Hematopoietic multipotent progenitor cell treated with erythropoietin and hydrocortisone succinate and interleukin-3 and kit ligand, for 6 days (in vitro differentiated cells): ENCODE results near the gene MAP3K4.
"Not testable (repeated sequence)": the region's sequence is repeated elsewhere in the genome, so short reads cannot be mapped to it uniquely, and the experiment has no call there.

Experiments
- DNase-seq: peaks from one replicate; pipeline ENCODE4 v3.0.0-alpha.2; 2015

Gene MAP3K4

DNA sequence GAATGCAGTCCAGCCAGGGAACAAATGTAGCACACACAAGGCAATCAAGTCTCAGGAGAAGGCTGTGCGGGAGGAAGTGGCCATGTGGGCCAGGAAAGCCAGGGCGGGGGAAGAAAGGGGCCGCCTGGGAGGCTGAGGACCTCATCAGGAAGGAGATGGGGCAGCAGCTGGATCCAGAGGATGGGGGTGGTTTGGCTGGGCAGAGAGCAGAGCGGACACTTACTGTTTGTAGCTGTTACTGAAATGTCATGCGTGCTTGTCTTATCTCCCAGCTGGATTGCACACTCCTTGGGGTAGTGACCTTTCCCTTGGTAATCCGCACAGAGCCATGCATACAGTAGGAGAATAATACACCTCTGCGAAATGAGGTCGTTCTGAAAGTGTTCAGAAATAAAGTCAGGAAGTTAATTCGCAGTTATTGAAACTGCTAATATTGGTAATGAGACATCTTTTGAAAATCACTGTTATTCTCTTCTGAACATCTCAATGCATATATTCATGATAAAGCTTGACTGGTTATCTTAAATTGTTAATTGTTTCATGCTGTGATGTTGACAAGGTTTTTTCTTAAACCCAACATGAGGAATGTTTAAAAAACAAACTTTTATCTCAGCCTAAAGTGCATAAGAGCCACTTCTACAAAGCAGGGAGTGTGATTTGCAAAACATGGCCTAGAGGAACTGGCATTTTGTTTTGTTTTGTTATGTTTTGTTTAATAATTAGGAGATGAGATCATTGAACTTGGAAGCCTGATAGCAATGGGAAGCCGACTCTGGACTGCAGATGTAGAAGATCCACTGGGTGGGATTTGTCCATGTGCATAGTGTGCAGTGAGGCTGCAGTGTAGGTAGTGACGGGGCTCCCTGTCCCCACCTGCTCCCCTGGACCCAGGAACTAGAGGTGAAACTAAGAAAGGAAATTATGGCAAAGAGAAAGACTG lies 18.0 kb upstream of the MAP3K4 start:
- DNase-seq, result no peak

DNA sequence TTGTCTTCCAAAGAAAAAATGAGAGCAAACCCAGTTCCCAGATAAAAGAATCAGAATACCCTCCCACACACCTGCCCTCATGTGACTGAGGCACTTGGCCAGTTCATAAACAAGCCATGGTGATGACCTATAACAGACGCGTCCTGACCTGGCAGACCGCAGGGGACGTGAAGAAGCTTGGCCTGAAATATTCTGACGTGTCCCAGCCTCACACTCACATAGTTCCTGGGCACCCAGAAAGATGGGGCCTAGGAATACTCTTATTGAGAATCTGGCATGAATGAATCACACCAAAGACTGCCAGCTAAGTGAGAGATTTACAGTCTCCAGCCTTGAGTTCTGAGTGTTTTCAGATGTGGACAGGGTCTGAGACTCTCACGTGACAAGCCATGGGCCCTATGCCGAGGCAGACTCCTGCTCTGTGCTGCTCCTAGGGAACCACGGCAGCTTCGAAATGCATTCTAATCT lies 17.2 kb upstream of the MAP3K4 start:
- DNase-seq, result no peak

DNA sequence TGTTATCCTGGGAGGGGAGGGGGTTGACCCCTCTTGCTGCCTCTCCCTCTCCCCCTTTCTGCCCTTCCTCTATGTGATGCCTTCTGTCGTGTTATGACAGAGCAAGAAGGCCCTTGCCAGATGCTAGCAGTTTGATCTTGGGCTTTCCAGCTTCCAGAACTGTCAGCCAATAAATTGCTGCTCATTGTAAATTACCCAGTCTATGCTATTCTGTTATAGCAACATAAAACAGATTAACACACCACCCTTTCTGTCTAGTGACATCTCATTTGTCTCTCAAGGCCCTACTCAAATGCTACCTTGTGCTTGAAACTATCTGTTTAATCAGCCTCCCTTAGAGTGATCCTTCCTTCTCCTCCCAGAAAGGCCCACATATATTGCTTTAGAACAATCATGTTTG lies 16.4 kb upstream of the MAP3K4 start:
- no peak for DNase-seq

DNA sequence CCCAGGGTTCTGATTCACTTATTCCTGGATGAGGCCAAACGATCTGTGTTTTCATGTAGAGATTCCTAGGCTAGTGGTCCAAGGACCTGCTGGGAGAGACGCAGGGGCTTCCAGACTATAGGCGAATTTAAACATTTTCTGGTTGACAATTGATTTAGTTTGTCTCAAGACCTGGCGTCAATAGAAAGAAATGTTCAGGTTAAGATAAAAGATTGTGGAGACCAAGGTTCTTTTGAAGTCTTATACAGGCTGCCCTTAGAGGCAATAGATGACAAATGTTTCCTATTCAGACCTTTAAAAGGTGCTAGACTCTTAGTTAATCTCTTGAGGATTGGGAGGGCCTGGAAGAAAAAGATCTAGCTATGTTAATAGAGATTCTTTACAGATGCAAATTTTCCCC lies 15.6 kb upstream of the MAP3K4 start:
- not testable (repeated sequence) for DNase-seq

DNA sequence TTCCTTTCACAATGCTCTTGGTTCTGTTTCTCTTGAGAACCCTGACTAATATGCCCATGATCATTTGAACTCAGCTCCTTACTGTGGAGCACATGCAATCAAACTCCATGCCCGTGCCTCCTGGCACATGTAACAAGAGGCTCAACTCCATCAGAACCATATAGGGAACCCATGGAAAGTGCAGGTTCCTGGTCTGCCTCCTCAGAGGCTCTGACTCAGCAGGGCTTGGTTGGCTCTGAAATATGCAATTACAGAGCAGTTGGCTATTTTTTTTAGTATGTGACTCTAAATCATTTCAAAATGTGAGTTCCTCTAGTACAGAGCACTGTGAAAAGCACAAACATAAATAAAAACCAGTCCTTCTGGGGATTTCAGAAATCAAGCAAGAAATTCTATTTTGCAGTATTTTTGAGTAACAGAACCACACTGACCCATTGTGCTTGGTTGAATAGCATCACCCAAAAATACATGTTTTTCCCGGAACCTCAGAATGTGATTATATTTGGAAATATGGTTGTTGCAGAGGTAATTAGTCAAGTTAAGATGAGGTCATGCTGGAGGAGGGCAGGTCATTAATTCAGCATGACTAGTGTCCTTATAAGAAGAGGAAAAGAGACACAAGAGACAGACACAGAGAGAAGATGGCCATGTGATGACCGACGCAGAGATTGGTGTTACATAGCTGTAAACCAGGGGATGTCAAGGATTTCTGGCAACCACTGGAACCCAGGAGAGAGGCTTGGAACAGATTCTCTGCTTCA lies 13.2 kb upstream of the MAP3K4 start:
- no peak for DNase-seq

DNA sequence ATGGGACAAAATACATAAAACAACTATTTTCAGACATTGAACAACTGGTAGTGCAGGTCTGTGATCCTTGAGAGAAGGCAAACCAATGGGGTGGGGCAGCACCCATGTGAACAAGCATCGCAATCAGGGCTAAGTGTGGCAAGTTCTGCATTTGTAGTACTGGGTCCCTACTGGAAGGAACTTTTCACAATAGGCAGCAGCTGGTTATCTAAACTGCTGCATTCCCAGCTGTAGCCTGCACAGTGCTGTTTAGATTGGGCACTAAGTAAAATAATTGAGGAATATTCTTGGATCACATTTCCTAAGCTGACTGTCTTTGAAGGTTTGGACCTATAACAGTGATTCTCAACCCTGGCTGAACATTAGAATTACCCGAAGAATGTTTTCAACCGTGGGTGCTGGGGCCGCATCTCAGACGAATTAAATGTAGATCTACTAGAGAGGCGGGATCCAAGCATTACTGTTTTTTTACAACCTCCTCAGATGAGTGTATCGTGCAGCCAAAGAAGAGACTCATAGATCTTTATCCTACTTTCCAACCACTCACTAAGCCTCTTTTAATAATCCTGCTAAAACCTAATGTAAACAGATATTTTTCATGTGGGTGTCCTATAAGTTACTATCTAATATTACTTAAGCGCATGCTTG lies 12.4 kb upstream of the MAP3K4 start:
- no peak for DNase-seq

DNA sequence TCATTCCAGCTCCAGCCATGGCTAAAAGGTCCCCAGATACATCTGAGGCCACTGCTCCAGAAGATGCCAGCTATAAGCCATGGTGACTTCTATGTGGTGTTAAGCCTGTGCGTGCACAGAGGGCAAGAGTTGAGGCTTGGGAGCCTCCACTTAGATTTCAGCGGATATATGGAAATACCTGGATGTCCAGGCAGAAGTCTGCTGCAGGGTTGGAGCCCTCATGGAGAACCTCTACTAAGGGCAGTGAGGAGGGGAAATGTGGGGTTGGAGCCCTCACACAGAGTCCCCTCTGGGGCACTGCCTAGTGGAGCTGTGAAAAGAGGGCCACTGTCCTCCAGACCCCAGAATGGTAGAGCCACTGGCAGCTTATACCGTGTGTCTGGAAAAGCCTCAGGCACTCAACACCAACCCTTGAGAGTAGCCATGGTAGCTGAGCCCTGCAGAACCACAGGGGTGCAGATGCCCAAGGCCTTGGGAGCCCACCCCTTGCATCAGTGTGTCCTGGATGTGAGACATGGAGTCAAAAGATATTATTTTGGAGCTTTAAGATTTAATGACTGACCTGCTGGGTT lies 8.1 kb upstream of the MAP3K4 start:
- not testable (repeated sequence) for DNase-seq

DNA sequence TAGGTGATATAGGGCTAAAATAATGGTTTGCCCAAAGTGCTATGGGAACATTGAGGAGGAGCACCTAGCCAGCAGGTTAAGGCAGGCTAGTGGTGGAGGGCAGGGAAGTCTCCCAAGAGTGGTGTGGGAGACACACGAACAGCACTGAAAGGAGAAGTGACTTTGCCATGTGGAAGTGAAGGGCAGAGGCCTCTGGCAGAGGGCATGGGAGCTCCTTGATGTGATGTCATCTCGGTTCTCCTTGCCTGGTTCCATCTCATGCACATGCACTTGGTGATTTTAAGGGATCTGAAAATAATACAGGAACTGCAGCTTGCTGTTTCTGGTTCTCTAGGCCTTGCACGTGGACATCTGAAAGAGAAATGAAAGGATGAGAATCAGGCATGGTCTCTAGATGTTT lies 4.7 kb upstream of the MAP3K4 start:
- DNase-seq, result no peak

DNA sequence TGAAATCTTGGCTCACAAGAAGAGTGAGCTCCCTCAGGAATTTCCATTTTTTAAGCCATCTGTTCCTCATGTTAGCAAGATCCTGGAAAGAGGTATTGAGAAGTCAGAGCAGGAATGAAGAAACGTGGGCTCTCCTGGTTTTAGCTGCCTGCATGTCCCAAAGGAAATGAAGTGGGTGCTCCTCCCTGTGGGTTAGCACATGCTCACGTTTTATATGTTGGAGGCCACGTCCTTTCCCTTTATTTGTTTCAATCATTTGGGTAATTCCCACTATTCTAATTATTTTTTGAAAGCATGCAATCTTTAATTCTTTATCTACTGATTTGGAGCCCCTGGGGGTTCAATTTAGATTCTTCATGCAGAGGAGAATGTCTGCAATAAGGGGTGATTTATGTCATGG lies 4.3 kb upstream of the MAP3K4 start:
- DNase-seq, result no peak

DNA sequence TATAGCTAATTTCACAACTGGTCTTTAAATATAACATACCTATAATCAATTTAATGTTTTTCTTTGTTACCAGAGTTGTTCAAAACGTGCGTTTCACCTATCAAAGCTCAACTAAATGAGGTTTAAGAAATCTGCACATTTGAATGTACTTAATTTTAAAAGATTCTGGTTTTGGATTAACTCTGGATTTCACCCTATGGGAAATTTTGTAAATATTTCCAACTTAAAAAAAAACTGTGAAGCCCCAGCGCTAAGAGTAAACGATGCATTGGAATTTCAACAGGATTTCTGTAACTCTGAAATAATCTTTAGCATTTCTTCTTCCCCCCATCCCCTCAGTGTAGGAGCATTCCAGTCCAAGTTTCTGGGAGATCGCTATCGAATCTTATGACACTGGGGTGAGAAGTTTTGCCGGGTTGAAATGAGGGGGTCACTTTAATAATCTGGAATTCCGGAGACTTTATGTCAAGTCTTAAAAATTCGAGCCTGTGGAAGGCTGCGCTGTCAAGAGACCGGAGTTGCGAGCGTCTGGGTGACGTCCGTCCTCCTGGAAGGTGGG lies 643 bp upstream of the MAP3K4 start:
- no peak for DNase-seq

DNA sequence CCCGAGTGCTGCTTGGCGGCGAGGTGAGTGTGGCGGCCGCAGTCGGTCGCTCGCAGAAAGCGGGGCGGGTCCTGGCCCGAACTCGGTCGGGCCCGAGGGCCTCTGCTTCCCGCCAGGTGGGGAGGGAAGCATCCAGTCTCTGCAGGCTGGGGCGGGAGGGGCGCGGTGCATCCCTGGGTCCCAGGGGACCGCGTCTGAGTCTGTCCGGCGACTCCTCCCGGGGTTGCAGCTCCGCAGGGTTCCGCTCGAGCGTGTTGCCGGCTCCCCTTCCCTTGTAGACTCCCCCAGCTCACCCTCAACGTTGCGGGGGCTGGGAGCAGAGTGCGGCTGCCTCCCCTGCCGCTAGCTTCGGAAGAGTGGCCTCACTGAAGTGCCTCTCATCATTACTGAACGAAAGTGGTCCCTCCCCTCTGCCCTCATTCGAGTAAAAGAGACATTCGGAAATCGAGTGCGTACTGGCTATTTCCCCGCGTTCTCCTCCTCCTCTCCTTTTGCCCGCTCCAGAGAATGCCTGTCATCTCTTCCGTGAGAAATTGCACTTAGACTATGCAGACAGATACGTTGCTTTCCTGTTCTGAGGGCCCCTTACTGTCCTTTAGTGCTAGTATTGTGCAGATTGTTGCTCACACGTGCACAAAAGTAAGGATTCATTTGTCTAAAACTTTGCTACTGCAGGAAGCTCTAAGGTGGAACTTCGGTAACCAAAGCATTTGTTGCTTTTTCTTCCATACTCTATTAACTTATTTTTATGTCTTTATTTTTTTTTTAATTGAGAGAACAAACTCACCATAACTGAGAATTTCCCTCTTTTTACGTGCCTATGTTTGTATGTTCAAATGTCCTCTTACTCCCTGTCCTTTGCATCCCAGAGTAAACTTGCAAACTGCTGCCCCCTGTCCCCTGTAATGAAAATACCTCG lies 751 bp downstream of the MAP3K4 start:
- peak; percentile 82 for DNase-seq

DNA sequence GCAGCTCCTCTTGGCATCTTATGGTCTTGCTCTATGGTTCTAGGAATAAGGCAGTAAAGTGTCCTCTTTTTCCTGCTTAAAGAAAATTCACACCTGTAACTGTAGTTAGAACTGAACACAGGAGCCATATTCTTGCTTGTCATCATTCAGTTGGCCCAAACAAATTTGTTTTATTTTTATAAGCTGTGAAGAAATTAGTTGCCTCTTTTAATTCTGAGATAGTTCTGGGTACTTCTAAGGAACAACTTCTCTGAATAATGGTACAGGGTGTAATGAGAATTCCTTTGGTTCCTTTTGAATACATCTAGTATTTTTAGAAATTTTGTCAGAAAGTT lies 1.4 kb downstream of the MAP3K4 start:
- DNase-seq, result no peak

DNA sequence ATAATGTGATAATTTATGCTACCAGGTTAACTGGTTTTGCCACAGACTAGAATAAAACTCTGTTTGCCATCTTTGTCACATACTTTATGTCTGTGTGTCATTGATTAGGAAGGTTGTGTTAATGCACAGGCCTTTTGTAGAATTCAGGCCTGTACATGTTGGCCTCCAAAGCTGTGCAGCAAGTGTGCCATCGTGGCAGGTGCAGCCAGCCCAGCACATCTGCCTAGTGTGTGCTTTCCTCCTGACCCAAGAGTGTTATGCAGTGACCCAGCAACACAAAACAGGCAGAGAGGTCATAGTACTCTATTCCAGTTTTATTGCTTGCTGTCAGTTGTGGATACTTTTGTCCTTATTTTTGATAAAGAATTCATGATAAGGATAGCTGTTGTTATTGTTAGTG lies 3.7 kb downstream of the MAP3K4 start:
- no peak for DNase-seq

DNA sequence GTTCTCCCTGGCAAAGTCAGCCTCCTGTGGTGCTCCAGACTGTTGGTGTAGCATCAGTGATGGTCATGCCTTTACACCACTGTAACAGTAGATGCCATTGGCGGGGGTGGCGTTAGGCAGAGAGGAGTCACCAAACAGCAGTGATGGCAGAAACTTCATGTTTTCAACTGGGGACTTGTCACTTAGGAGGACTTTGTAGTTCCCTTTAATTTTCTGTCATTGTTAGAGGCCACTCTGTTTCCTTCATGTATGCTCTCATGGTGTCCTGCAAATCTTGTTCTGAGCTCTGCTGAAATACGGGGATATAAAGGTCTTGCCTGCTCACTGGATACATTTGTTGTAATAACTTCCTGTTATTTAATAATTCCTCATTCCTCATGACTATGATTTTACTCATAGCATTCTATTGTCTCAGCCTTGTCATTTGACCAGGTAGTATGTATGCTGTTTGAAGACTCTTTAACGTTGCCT lies 4.6 kb downstream of the MAP3K4 start:
- no peak for DNase-seq

DNA sequence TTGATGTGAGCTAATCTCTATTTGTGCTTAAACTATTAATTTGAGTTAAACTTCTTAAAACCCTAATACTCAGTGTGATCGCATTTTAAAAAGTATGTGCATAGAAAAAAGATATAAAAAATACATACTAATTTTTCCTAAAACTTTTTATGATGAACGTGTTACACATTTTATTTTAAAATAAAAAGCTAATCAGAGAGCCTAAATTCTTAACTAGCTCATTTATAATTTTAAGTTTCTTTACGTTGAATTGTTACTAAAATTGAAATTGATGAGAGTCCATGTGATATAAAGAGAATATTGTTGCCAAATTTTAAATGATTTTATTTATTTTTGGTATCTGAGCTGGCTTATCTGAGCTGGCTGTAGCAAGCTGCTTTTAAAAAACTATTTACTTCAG lies 6.6 kb downstream of the MAP3K4 start:
- DNase-seq, result no peak

DNA sequence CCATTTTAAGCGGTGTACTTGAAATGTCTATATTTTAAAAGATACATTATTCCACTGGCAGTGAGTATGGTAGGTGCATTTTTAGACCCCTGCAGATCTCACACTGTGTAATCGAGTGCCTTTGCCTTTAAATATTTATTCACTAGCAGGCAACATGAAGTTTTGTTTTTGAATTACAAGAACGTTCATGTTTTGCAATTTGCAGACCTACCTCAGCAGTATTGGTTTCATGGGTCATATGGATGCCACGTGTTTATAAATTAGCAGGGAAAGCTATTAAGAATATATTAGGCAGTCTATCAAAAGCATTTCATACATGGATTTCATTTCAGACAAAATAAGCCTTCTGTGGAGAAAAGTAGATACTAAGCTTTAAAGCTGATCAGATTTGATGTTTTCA lies 7.2 kb downstream of the MAP3K4 start:
- DNase-seq, result no peak

DNA sequence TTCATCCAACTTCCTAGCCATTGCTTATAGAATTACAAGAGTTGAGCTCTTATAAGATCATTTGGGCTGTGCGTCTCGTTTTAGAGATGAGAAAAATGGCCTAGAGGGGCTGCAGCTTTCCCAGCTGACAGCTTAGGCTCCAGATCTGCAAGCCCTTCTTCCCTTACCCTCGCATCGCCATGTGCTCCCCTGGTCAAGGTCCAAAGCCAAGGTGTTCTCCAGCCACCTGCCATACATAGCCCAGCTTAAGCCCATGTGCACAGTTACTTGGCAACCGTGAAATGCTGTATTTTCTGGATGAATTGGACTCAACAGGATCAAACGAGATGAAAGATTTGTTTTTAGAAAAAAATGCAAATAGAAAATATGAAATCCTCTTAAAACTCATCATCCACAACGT lies 7.9 kb downstream of the MAP3K4 start:
- no peak for DNase-seq

DNA sequence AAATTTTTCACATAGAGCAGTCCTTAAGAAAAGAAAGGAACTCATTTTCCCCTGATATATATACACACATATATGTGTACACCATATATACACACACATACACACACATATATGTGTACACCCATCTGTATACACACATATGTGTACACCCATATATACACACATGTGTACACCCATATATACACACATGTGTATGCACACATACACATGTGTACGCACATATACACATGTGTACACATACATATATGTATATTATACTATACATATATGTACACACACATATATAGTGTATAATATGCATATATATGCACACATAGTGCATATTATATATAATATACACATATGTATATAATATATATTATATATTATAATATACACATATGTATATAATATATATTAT lies 9.1 kb downstream of the MAP3K4 start:
- no peak for DNase-seq

DNA sequence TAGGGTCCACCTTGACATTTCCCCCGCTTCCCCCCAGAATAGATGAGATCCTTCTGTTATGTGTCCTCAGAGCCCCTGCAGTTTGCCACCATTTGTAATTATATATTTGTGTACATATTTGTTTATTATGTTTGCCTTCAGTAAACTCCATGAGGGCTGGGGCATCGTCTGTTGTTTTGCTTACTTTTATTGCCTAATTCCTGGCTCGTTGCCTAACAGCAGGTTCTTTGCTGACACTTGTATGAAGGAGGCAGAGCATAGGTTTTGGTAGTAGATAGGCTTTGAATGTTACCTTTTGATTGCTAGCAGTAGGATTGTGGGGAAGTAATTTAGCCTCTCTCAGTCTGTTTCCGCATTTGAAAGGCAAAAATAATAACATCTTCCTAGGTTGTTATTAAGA lies 9.9 kb downstream of the MAP3K4 start:
- peak; percentile 49 for DNase-seq

DNA sequence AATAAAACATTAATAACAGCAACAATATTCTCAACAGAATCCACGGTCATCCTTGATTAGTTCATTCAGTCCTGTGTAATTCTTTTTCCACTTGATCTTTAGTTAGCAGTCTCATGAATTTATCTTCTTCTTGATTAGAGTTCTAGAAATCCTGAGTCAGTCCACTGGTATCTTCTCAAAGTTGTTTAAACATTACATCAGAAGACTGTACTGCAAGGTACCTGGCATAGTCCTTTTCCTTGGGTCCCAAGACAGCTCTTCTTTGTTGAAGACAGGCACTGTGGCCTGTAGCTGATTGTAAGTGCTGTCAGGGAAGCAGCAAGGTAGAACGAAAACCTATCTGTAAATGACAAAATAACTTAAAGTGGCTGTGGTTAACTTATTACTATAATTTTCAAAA lies 11.8 kb downstream of the MAP3K4 start:
- DNase-seq, result no peak

DNA sequence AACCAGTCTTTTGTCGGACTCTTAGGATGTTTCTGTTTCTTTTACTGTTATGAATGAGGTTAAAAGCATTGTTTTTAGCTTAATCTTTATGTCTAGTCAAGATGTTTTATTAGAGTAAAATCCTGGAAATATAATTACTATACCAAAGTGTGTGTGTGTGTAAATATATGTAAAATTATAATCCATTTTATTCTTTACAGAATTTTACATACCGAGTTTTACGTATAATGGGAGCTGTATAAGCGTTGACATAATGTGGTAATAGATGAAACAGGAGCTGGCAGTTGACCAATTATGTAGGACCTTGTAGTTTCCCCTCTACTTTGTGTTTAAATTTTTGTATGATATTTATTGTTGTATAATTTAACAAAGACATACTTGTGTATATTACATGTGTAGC lies 16.7 kb downstream of the MAP3K4 start:
- DNase-seq, result no peak

DNA sequence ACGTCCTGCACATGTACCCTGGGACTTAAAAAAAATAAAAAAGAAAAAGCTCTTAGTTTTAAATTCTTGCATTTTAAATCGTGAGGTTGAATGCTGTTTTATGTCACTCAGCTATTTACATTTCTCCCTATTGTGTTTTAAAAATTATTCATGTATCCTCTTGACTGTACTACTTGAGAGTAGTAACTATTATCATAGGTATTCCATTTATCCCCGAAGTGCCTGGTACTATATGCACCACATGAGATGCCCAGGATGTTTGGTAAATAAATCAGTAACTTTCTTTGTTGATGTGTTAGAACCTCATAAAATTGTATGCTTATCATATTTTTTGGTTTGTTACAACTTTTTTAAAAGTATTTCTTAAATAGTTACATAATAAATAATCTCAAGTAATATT lies 18.4 kb downstream of the MAP3K4 start:
- DNase-seq, result no peak
